ENCODE measurements around the gene EFCAB7.

The EFCAB7 gene

DNA sequence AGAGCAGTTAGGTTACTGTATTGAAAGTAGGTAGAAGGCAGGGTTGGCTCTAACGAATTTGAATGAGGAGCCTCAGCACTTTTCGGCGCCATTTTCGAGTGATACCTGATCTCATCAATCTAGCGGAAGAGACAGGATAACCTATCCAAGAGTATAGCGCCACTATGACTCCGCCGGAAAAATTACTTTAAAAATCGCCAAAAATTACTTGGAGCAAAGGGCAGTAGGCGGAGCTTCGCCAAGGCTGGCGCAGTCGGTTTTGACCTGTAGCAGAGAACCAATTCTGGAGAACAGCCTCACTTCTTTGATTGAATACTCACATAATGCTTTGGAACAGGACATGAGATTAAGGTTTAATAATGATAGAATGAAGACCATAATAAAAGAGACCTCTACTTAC, 25.6 kb downstream of the EFCAB7 start:
- no peaks in the 10 kb centered on the region for H3K9me3 ChIP-seq
- no peak overlapping the region for H3K27ac ChIP-seq
- no peaks in the 10 kb centered on the region for H3K36me3 ChIP-seq
- H3K4me3 ChIP-seq (ENCODE audit: low read depth in 1 of 2, low read length in 1 of 2): no peak overlapping the region
- H3K4me1 ChIP-seq (ENCODE audit: control insufficient read depth in 1 of 2, insufficient read depth in 1 of 2, low read depth in 1 of 2, low read length in 1 of 2): no peaks in the 10 kb centered on the region
- no peak for TF ChIP-seq CTCF (IDR thresholded peaks at IDR 0.05)
- no peaks in the 10 kb centered on the region for H3K27me3 ChIP-seq

GRCh38 chr1:63555480-63555879, 32.2 kb downstream of the EFCAB7 start:
- no peaks in the 10 kb centered on the region for H3K36me3 ChIP-seq
- TF ChIP-seq CTCF (IDR thresholded peaks at IDR 0.05): no peak
- H3K27ac ChIP-seq: no peak overlapping the region
- no peaks in the 10 kb centered on the region for H3K27me3 ChIP-seq
- H3K9me3 ChIP-seq: no peaks in the 10 kb centered on the region
- no peaks in the 10 kb centered on the region for H3K4me1 ChIP-seq (ENCODE audit: control insufficient read depth in 1 of 2, insufficient read depth in 1 of 2, low read depth in 1 of 2, low read length in 1 of 2)
- no peak overlapping the region for H3K4me3 ChIP-seq (ENCODE audit: low read depth in 1 of 2, low read length in 1 of 2)

DNA sequence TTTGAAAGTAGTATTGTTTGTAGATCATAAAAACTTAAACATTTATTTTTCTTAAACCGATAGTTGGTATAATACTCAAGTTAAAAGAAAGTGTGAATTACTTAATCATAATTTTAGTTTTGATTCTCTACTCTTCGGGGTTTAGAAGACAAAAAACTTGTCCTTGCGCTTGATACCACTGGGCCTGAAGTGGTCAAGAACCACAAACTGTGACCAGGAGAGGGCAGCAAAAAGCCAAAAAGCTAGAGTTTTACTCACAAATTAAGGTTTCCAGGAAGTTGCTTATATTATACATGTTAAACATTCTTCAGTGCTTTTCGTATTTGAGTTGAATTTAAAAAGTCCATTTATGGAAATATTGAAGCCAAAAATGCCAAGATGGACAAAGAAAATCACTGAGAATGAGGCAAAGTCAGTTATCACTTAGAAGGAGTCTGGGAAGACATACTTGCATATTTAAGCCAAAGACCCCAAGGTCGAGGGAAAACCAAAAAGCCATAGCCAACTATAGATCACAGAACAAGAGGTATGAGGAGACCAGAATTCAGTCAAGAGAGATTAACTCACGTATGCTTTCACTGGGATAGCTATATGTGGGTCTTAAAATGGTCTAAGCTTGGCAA, 34.2 kb downstream of the EFCAB7 start:
- Histone ChIP-seq H3K4me3 (ENCODE audit: low read depth in 1 of 2, low read length in 1 of 2) (no peak overlapping the region), H3K27me3 (no peaks in the 10 kb centered on the region)

DNA sequence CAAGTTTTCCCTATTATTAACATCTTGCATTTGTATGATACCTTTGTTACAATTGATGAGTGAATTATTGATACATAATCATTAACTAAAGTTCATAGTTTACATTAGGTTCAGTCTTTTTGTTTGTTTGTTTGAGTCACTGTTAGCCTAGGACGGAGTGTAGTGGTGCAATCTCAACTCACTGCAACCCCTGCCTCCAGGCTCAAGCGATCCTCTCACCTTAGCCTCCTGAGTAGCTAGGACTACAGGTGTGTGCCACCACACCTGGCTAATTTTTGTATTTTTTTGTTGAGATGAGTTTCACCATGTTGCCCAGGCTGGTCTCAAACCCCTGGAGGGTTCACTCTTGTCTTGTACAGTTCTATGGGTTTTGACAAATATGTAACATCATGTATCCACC, 36.0 kb downstream of the EFCAB7 start:
- Histone ChIP-seq H3K4me1 (ENCODE audit: control insufficient read depth in 1 of 2, insufficient read depth in 1 of 2, low read depth in 1 of 2, low read length in 1 of 2) (no peaks in the 10 kb centered on the region), H3K9me3 (no peaks in the 10 kb centered on the region), H3K27me3 (no peaks in the 10 kb centered on the region), H3K27ac (no peak overlapping the region), H3K36me3 (no peaks in the 10 kb centered on the region), H3K4me3 (ENCODE audit: low read depth in 1 of 2, low read length in 1 of 2) (no peak overlapping the region)
- TF ChIP-seq CTCF (IDR thresholded peaks at IDR 0.05): no peak

More for the DNA sequence above, 34.2 kb downstream of the EFCAB7 start:
- Histone ChIP-seq H3K27ac (no peak overlapping the region), H3K36me3 (no peaks in the 10 kb centered on the region), H3K9me3 (no peaks in the 10 kb centered on the region), H3K4me1 (ENCODE audit: control insufficient read depth in 1 of 2, insufficient read depth in 1 of 2, low read depth in 1 of 2, low read length in 1 of 2) (no peaks in the 10 kb centered on the region)
- TF ChIP-seq CTCF (IDR thresholded peaks at IDR 0.05): no peak

DNA sequence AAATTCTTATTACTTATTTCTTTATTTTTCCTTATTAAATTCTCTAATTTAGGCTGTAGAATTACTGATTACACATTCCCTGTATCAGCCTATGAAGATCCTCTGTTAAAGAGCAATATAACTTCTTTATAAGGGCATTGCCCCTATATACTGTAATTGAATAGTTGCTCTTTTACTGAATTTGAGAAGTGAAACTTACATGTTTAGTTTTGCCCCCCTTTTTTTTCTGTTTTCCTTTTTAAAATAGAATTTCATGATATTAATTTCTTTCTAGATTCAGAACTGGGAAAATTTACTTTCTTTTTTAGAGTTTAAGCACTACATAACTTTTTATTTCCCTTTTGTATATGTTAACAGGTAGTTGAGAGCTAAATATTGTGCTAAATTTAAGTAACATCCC, 40.4 kb downstream of the EFCAB7 start:
- H3K4me3 ChIP-seq (ENCODE audit: low read depth in 1 of 2, low read length in 1 of 2): no peak overlapping the region
- no peaks in the 10 kb centered on the region for H3K4me1 ChIP-seq (ENCODE audit: control insufficient read depth in 1 of 2, insufficient read depth in 1 of 2, low read depth in 1 of 2, low read length in 1 of 2)
- TF ChIP-seq CTCF (IDR thresholded peaks at IDR 0.05): no peak
- no peaks in the 10 kb centered on the region for H3K9me3 ChIP-seq
- no peak overlapping the region for H3K27ac ChIP-seq
- no peaks in the 10 kb centered on the region for H3K27me3 ChIP-seq
- H3K36me3 ChIP-seq: no peaks in the 10 kb centered on the region

- Histone ChIP-seq H3K4me3 (ENCODE audit: low read depth in 1 of 2, low read length in 1 of 2) (no peak overlapping the region), H3K27ac (no peak overlapping the region), H3K27me3 (no peaks in the 10 kb centered on the region), H3K36me3 (no peaks in the 10 kb centered on the region), H3K9me3 (no peaks in the 10 kb centered on the region), H3K4me1 (ENCODE audit: control insufficient read depth in 1 of 2, insufficient read depth in 1 of 2, low read depth in 1 of 2, low read length in 1 of 2) (no peaks in the 10 kb centered on the region)
- no peak for TF ChIP-seq CTCF (IDR thresholded peaks at IDR 0.05)
Observed at GRCh38 chr1:63569068-63569467, 45.7 kb downstream of the EFCAB7 start.

Measured in neutrophil (primary cell).